ENCODE measurements around the gene KIF21B. TPM values are rescaled to one million over a fixed set of nuclear protein-coding genes. Genes with fewer than 3 reads are reported as not detected.

The KIF21B gene
- total RNA-seq, 1 experiment from 2014 or later: 4.7 TPM

DNA sequence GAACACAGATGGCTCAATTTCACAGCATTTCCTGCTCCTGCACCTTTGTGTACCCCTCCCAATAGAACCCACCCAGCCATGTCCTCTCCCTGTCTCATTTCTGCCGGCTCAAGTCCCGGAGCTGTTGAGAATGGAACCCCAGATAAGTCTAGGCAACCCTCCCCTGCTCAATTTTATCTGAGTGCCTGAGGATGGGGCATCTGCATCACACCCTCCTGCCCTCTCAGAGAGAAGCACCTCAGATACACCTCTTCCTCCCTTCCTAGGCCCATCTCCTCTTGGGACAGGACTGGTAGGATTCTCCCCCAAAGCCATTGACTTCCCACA lies 1.1 kb downstream of the KIF21B start:
- no peak for DNase-seq (ENCODE audit: low spot score)

DNA sequence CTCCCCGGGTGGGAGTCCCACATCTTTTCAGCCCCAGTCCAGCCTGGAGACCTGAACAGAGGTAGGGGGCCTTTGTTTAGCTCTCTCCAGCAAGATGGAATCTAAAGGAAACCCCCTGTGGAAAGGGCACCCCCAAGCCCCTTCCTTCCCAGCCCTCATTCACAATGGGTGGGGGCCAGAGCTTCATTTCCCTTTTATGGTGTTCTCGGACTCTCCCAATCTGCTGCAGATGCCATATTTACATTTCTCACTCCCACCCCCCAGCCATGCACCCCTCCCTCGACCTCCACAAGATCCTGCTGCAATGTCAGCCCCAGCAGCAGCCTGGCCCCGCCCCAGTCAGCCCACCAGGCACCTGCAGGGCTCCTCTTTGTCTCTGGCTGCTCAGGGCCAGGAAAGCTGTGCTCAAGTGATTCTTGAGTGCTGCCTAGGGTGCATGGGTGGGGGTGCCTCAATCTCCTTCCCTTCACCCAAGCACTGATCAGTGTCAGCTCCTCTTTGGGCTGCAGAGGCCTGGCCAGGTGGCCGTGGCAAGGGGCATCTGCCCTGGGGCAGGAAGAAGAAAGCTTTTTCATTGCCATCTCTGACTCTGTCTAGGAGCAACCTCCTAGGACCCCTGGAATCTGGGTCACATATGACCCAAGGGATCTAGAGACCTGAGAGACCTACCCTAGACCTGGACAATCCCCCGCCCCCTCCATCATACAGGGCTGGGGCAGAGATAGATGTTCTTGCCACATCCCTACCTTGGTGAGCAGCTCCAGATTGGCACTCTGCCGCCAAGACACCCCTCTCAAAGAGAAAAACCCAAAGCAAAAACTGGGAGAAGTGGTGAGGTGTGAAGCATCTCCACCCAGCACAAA lies 1.7 kb downstream of the KIF21B start:
- DNase-seq (ENCODE audit: low spot score): no peak
- in situ Hi-C loops (cut with HindIII; ENCODE audit: low sequenced_read_pairs): loop anchor here (5.0 kb wide), 1 partner anchor 55 kb away; no protein-coding TSS in a partner anchor

More for the DNA sequence above, 1.1 kb downstream of the KIF21B start:
- in situ Hi-C loops (cut with HindIII; ENCODE audit: low sequenced_read_pairs): loop anchor here (5.0 kb wide), 1 partner anchor 55 kb away; no protein-coding TSS in a partner anchor

- in situ Hi-C loops (cut with HindIII; ENCODE audit: low sequenced_read_pairs): loop anchor here (5.0 kb wide), 1 partner anchor 54 kb away; no protein-coding TSS in a partner anchor
These were observed 2.5 kb downstream of the KIF21B start for GRCh38 chr1:201020721-201021629.

GRCh38 chr1:201020040-201020591 lies 3.4 kb downstream of the KIF21B start:
- in situ Hi-C loops (cut with HindIII; ENCODE audit: low sequenced_read_pairs): loop anchor here (5.0 kb wide), 1 partner anchor 53 kb away; no protein-coding TSS in a partner anchor
- no peak for DNase-seq (ENCODE audit: low spot score)

More at GRCh38 chr1:201020721-201021629, 2.5 kb downstream of the KIF21B start:
- DNase-seq (ENCODE audit: low spot score): peak; percentile 38

GRCh38 chr1:201019321-201019977 lies 4.1 kb downstream of the KIF21B start:
- in situ Hi-C loops (cut with HindIII; ENCODE audit: low sequenced_read_pairs): no loop called here
- DNase-seq (ENCODE audit: low spot score): no peak

- DNase-seq (ENCODE audit: low spot score): no peak
These were observed 5.7 kb downstream of the KIF21B start for GRCh38 chr1:201017828-201018163.

DNA sequence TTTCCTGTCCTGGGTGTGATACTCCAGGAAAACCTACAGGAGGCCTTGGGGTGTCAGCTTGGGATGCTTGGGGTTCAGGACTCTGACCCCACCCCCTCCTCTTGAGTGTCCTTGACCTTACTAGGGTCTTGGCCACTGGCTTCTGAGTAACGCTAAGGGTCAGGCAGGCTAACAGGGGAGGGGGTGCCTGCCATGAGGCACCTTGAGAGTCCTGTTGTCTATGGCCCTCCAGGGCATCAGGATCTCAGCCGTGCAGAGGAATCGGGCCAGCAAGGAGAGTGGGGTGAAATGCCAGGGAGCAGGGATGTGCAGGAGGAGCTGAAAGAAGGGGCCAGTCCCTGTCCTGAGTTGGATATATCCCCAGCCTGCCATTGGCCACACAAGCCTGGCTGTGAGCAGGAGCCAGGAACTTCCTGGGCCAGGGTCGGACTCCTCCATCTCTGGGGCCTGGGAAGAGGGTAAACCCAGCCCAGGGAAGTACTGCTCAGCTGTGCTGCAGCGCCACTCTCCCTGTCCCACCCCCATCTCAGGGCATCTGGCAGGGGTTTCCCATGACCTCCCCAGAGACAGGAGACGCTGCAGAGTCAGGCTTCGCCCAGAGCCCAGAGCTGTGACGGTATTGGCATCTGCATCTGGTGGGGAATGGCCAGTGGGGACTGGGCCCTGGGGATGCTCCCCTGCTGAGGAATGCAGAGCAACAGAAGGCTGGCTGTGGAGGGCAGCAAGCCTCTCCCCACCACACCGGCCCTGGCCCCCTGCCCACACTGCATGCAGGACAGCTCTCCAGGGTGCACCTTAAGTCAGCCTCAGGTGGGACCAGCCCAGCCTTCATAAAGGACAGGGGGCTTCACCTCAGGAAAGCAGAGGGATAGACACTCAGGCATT lies 6.3 kb downstream of the KIF21B start:
- DNase-seq (ENCODE audit: low spot score): no peak
- in situ Hi-C loops (cut with HindIII; ENCODE audit: low sequenced_read_pairs): no loop called here

More at GRCh38 chr1:201017828-201018163, 5.7 kb downstream of the KIF21B start:
- in situ Hi-C loops (cut with HindIII; ENCODE audit: low sequenced_read_pairs): no loop called here

GRCh38 chr1:201016211-201016651 lies 7.3 kb downstream of the KIF21B start:
- in situ Hi-C loops (cut with HindIII; ENCODE audit: low sequenced_read_pairs): no loop called here
- peak; percentile 43 for DNase-seq (ENCODE audit: low spot score)

GRCh38 chr1:201015551-201016091 lies 7.9 kb downstream of the KIF21B start:
- in situ Hi-C loops (cut with HindIII; ENCODE audit: low sequenced_read_pairs): no loop called here
- no peak for DNase-seq (ENCODE audit: low spot score)

GRCh38 chr1:201014816-201015200 lies 8.7 kb downstream of the KIF21B start:
- no peak for DNase-seq (ENCODE audit: low spot score)
- in situ Hi-C loops (cut with HindIII; ENCODE audit: low sequenced_read_pairs): no loop called here

- in situ Hi-C loops (cut with HindIII; ENCODE audit: low sequenced_read_pairs): no loop called here
- DNase-seq (ENCODE audit: low spot score): no peak
These were observed 9.3 kb downstream of the KIF21B start for GRCh38 chr1:201013991-201014815.

DNA sequence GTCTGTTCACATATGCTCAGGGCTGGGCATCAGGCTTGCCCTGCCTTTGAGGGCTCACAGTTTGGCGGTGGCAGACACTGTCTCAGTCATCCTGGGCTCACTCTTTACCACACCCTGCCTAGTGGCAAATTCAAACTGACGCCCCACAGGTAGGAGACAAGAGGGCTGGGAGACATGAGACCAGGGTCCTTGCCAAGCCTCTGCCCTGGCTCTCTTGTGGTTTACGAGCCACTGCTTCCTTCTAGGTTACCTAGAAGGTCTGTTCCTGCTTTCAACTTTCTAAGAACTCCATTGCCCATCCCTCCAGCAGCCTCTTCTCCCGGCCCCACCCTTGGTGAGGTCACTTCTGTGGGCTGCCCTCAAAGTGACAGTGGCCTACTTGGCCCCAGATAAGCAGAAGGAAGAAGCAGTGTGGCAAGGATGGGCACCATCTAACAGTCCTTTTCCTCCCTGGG lies 10.5 kb downstream of the KIF21B start:
- in situ Hi-C loops (cut with HindIII; ENCODE audit: low sequenced_read_pairs): no loop called here
- DNase-seq (ENCODE audit: low spot score): no peak

DNA sequence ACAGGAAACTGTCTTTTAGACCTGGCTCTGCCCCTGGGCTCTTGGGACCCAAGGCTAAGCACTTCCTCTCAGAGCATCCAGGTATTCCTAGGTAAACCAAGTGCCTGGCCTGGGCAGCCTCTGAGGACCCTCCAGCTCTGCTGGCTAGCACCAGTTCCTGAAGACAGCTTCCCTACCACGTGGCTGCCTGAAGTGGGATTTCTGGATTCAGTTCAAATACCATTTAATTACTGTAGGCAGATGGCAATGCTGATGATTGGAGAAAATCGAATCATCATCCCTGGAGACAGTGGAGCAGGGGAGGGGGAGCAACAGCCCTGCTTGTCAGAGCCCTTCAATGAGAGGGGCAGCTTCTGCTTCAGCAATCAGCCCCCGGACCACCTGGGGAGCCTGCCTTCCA lies 11.9 kb downstream of the KIF21B start:
- DNase-seq (ENCODE audit: low spot score): no peak
- in situ Hi-C loops (cut with HindIII; ENCODE audit: low sequenced_read_pairs): no loop called here

DNA sequence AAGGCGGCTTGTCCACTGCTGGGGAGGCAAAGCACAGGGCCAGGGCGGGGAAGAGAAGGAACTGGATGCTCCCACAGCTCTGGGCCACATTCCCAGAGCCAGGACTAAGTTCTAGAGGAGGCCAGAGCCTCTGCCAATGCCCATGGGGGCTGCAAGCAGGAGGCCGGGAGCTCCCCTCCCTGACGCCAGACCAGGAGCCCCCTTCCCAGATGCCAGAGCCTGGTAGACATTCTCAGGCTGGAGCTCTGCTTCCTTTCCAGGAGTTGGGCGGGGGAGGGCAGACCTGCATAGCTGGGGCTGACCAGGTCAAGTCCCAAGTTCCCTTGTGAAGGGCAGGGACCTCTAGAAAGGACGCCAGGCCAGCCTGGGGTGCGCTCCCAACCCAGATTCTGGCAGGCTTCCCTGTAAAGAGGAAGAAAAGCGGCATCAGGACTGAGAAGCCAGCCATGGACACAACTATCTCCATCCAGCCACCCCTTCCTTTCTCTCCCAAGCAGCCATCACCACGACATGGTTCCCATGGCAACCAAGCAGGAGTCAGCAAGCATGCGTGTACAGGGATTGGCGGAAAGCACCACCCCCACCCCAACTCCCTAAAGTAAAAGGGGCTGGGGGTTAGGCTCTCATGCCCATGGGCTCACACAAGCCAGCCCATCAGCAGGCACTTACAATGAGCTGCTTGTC lies 13.4 kb downstream of the KIF21B start:
- in situ Hi-C loops (cut with HindIII; ENCODE audit: low sequenced_read_pairs): no loop called here
- DNase-seq (ENCODE audit: low spot score): no peak

DNA sequence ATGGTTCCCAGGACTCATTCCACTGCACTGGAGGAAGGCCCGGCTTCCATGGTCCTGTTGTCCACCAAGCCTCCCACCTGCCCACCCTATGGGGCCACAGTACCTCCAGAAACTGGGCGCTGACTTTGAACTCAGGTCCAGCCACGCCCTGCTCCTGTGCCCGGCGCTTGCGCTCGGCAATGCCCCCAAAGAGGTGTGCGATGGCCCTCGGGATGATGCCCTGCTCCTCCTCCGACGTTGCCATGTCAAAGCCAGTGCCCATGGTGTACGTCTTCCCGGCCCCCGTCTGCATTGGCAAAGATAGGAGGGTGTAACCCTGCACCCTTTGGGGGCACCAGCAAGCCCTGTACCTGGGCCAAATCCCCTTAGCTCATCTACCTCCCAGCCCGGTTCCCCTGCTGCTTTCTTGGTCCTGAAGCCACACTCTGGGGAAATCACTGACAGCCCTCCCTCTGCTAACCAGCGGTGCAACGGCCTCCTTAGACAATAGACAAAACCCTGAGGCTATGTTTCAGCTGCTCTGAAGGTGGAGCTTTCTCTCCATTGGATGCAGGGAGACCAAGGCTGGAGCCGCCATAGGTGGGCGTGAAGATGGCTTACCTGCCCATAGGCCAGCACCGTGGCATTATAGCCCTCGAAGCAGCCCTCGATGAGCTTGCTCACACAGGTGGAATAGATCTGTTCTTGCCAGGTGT lies 14.7 kb downstream of the KIF21B start:
- in situ Hi-C loops (cut with HindIII; ENCODE audit: low sequenced_read_pairs): no loop called here
- no peak for DNase-seq (ENCODE audit: low spot score)

GRCh38 chr1:201007481-201007880 lies 16.0 kb downstream of the KIF21B start:
- DNase-seq (ENCODE audit: low spot score): no peak
- in situ Hi-C loops (cut with HindIII; ENCODE audit: low sequenced_read_pairs): no loop called here
